ENCODE results near the gene POU6F1. TPM values are rescaled to one million over a fixed set of nuclear protein-coding genes. Genes with fewer than 3 reads are reported as not detected.
A peak's percentile ranks its signal among the peaks of the same experiment; 100 is the strongest.

Gene POU6F1
- total RNA-seq, 1 experiment from 2014 or later: 13.3 TPM

- H4K5ac ChIP-seq (ENCODE audit: insufficient read length, low read depth, low read length): peak within 1 kb of the TSS; percentile 73
- H3K79me2 ChIP-seq (ENCODE audit: insufficient read depth, low read length): peaks cover 20% of the 10 kb centered on the region; the same call in 1 of the 2 replicates
- H4K20me1 ChIP-seq (ENCODE audit: control insufficient read depth, insufficient read depth, insufficient read length): no peaks in the 10 kb centered on the region
- peak within 1 kb of the TSS; percentile 95 for H3K18ac ChIP-seq (ENCODE audit: insufficient read length, low read depth, low read length)
- peak; percentile 99 for DNase-seq
- H3K27me3 Mint-ChIP-seq (ENCODE audit: low read depth): peaks cover 3% of the 10 kb centered on the region; the same call in 1 of the 2 replicates
- H3K9ac ChIP-seq (ENCODE audit: extremely low read depth, insufficient read length, low read length): peak within 1 kb of the TSS; percentile 81
- H2BK15ac ChIP-seq (ENCODE audit: low read depth, low read length): no peak within 1 kb of the TSS
- peak within 1 kb of the TSS; percentile 94 for H3K14ac ChIP-seq (ENCODE audit: insufficient read depth, low read length)
- peak within 1 kb of the TSS; percentile 81 for H3K27ac ChIP-seq (ENCODE audit: insufficient read length, low read depth, low read length)
- TF ChIP-seq CTCF (conservative IDR thresholded peaks at IDR 0.05): no peak
- peak within 1 kb of the TSS in 1 of 3 experiments; percentile 68; a peak in 1 of 7 replicates for H3K27ac Mint-ChIP-seq
- peak within 1 kb of the TSS; percentile 53 for H2BK120ac ChIP-seq (ENCODE audit: low read depth, low read length, poor library complexity, severe bottlenecking)
- peak within 1 kb of the TSS; percentile 10 for H2BK5ac ChIP-seq (ENCODE audit: insufficient read length, low read length)
- H3K23me2 ChIP-seq (ENCODE audit: insufficient read length, low read depth, low read length, poor library complexity, severe bottlenecking): peaks cover 10% of the 10 kb centered on the region
- no peak within 1 kb of the TSS for H4K91ac ChIP-seq (ENCODE audit: insufficient read length, low read depth, low read length)
- peak within 1 kb of the TSS; percentile 92 for H3T11ph ChIP-seq (ENCODE audit: low read length)
- peak within 1 kb of the TSS; percentile 66 for H2AFZ ChIP-seq (ENCODE audit: low read length)
- H2BK12ac ChIP-seq (ENCODE audit: insufficient read length, low read depth, low read length): peak within 1 kb of the TSS; percentile 21
- no peaks in the 10 kb centered on the region; the same call in 1 of the 2 replicates for H3K4me1 ChIP-seq (ENCODE audit: insufficient read depth, low read length)
- peak within 1 kb of the TSS in 1 of 2 experiments; percentile 75; a peak in 3 of 5 replicates for H3K4me3 Mint-ChIP-seq
- no peak within 1 kb of the TSS for H3K4ac ChIP-seq (ENCODE audit: low read depth, low read length)
- peaks cover under 1% of the 10 kb centered on the region for H3K79me1 ChIP-seq (ENCODE audit: insufficient read depth, low read depth, low read length, poor library complexity, severe bottlenecking)
- no peak within 1 kb of the TSS for H2BK20ac ChIP-seq (ENCODE audit: low read depth, low read length, poor library complexity, severe bottlenecking)
- H3K36me3 Mint-ChIP-seq (ENCODE audit: insufficient read depth in 1 of 3, low read depth in 3 of 3): peaks cover 0 to 10% (median 4%) of the 10 kb centered on the region in 3 experiments; a peak in 5 of 7 replicates
- no peak within 1 kb of the TSS for H3K23ac ChIP-seq (ENCODE audit: insufficient read length, low read depth, low read length)
- H3K56ac ChIP-seq (ENCODE audit: insufficient read length, low read depth, low read length): peak within 1 kb of the TSS; percentile 31
- WGBS (ENCODE audit: extremely low coverage, insufficient read length, low lambda C conversion rate): no CpG with 5 or more reads among the region's 58 CpGs
- no peak within 1 kb of the TSS for H4K8ac ChIP-seq (replicated peaks; ENCODE audit: insufficient read length, low read depth, low read length)
- no peaks in the 10 kb centered on the region for H3K9me3 ChIP-seq (ENCODE audit: control insufficient read depth, low read depth, low read length)
- no peaks in the 10 kb centered on the region for H3K27me3 ChIP-seq (ENCODE audit: insufficient read depth, low read length)
- H3K4me1 Mint-ChIP-seq: 0 out of 4 replicates have a peak, but pooled peaks cover 0 to 2% of the 10 kb centered on the region in 2 experiments
- H3K4me2 ChIP-seq (ENCODE audit: insufficient read depth, insufficient read length, low read length): peak within 1 kb of the TSS; percentile 97
- no peak within 1 kb of the TSS for H2AK5ac ChIP-seq (ENCODE audit: insufficient read length, low read length)
- H3K9me3 Mint-ChIP-seq: no peaks in the 10 kb centered on the region
These were observed 45.1 kb downstream of the POU6F1 start, which contains the start of gene TFCP2 for GRCh38 chr12:51172515-51173431. Gene TFCP2 (minus strand): TSS chr12:51173135. CDS start chr12:51172422, 713 bp downstream.

All from H9 (cell line).